ENCODE measurements around the gene SLC2A1. TPM values are rescaled to one million over a fixed set of nuclear protein-coding genes. Genes with fewer than 3 reads are reported as not detected.
"Not testable (repeated sequence)": the region's sequence is repeated elsewhere in the genome, so short reads cannot be mapped to it uniquely, and the experiment has no call there.

The SLC2A1 gene
- total RNA-seq, 1 donor from 2014 or later, result 49.7 TPM

- Mint-ChIP-seq H3K36me3 (ENCODE audit: insufficient read depth) (no peaks in the 10 kb centered on the region), H3K27me3 (no peaks in the 10 kb centered on the region), H3K4me3 (ENCODE audit: low read depth) (no peak overlapping the region), H3K4me1 (ENCODE audit: low read depth) (no peaks in the 10 kb centered on the region), H3K27ac (no peak overlapping the region), H3K9me3 (ENCODE audit: low read depth) (no peaks in the 10 kb centered on the region)
- no peak for TF ChIP-seq CTCF (IDR thresholded peaks at IDR 0.05; ENCODE audit: unreplicated experiment)
- DNase-seq (ENCODE audit: low spot score, unreplicated experiment), result no peak
These were observed 50.6 kb downstream of the SLC2A1 start for GRCh38 chr1:42908046-42908445.

- peaks cover under 1% of the 10 kb centered on the region for H3K9me3 Mint-ChIP-seq (ENCODE audit: low read depth)
- no peaks in the 10 kb centered on the region for H3K36me3 Mint-ChIP-seq (ENCODE audit: insufficient read depth)
- no peaks in the 10 kb centered on the region for H3K27me3 Mint-ChIP-seq
- no peaks in the 10 kb centered on the region for H3K4me1 Mint-ChIP-seq (ENCODE audit: low read depth)
- H3K27ac Mint-ChIP-seq, result no peak overlapping the region
- DNase-seq (ENCODE audit: low spot score, unreplicated experiment), result no peak
- no peak for TF ChIP-seq CTCF (IDR thresholded peaks at IDR 0.05; ENCODE audit: unreplicated experiment)
- H3K4me3 Mint-ChIP-seq (ENCODE audit: low read depth), result no peak overlapping the region
These were observed 54.2 kb downstream of the SLC2A1 start for GRCh38 chr1:42904434-42904833.

- not testable (repeated sequence) for DNase-seq (ENCODE audit: low spot score, unreplicated experiment); H3K36me3 Mint-ChIP-seq (ENCODE audit: insufficient read depth); H3K4me3 Mint-ChIP-seq (ENCODE audit: low read depth); H3K27me3 Mint-ChIP-seq; H3K27ac Mint-ChIP-seq; H3K4me1 Mint-ChIP-seq (ENCODE audit: low read depth)
- H3K9me3 Mint-ChIP-seq (ENCODE audit: low read depth), result peaks cover 32% of the 10 kb centered on the region
These were observed 58.7 kb downstream of the SLC2A1 start for GRCh38 chr1:42899960-42900359.

- Mint-ChIP-seq H3K36me3 (ENCODE audit: insufficient read depth) (no peaks in the 10 kb centered on the region), H3K4me3 (ENCODE audit: low read depth) (no peak overlapping the region), H3K4me1 (ENCODE audit: low read depth) (no peaks in the 10 kb centered on the region), H3K27me3 (no peaks in the 10 kb centered on the region), H3K27ac (no peak overlapping the region), H3K9me3 (ENCODE audit: low read depth) (peaks cover 8% of the 10 kb centered on the region)
- DNase-seq (ENCODE audit: low spot score, unreplicated experiment), result no peak
- TF ChIP-seq CTCF (IDR thresholded peaks at IDR 0.05; ENCODE audit: unreplicated experiment), result no peak
These were observed 67.1 kb downstream of the SLC2A1 start for GRCh38 chr1:42891465-42892138.

- Mint-ChIP-seq H3K27ac (no peak overlapping the region), H3K4me3 (ENCODE audit: low read depth) (no peak overlapping the region), H3K27me3 (no peaks in the 10 kb centered on the region), H3K4me1 (ENCODE audit: low read depth) (no peaks in the 10 kb centered on the region), H3K36me3 (ENCODE audit: insufficient read depth) (no peaks in the 10 kb centered on the region), H3K9me3 (ENCODE audit: low read depth) (no peaks in the 10 kb centered on the region)
- no peak for DNase-seq (ENCODE audit: low spot score, unreplicated experiment)
- no peak for TF ChIP-seq CTCF (IDR thresholded peaks at IDR 0.05; ENCODE audit: unreplicated experiment)
These were observed 69.4 kb downstream of the SLC2A1 start for GRCh38 chr1:42889264-42889663.

- Mint-ChIP-seq H3K9me3 (ENCODE audit: low read depth) (no peaks in the 10 kb centered on the region), H3K36me3 (ENCODE audit: insufficient read depth) (no peaks in the 10 kb centered on the region), H3K27me3 (no peaks in the 10 kb centered on the region), H3K4me1 (ENCODE audit: low read depth) (no peaks in the 10 kb centered on the region), H3K27ac (no peak overlapping the region), H3K4me3 (ENCODE audit: low read depth) (no peak overlapping the region)
- DNase-seq (ENCODE audit: low spot score, unreplicated experiment), result no peak
- TF ChIP-seq CTCF (IDR thresholded peaks at IDR 0.05; ENCODE audit: unreplicated experiment), result no peak
These were observed 70.5 kb downstream of the SLC2A1 start for GRCh38 chr1:42888013-42888633.
